GM23338 (cell line): ENCODE measurements around the gene TMEM239.

Experiments used
- EZH2 ChIP-seq: fragments of 200-600 bp; sonication (generic); IDR thresholded peaks from one replicate; pipeline ENCODE4 v1.8.0; 2017; ENCODE audit warnings: antibody characterized with exemption, mild to moderate bottlenecking, low read depth; ENCODE audit not compliant: unreplicated experiment
- JUNB ChIP-seq: IDR thresholded peaks from one replicate; pipeline ENCODE4 v1.6.1; 2016; ENCODE audit warnings: antibody characterized with exemption; ENCODE audit not compliant: unreplicated experiment
- TF ChIP-seq, protein P1 (sequence below), 2 experiments: fragments of 200-600 bp in 1 of 2; sonication (generic) in 1 of 2; conservative IDR thresholded peaks; 2 replicates each; pipeline versions ENCODE4 v1.5.1 to v1.6.1; 2016 to 2017; ENCODE audit warnings: antibody characterized with exemption in 2 of 2, low read depth in 2 of 2, mild to moderate bottlenecking in 2 of 2, moderate library complexity in 1 of 2

DNA sequence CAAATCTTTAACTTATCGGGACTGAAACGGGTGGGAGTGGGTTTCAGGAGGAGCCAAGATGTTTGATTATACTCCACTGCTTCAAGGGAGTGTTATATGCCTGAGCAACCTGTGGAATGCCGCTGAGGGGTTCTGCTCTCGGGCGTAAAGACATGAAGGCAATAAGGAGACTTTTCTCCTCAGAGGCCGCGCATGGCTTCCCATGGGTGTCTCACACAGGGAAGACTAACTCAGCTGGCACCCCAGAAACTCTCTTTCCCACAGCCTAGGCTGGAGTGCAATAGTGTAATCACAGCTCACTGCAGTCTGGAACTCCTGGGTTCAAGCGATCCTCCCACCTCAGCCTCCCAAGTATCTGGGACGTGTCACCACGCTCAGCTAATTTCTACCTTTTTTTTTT lies 6.5 kb upstream of the TMEM239 start:
- TF ChIP-seq JUNB (no peak), EZH2 (no peak)
- TF ChIP-seq, protein P1, sequence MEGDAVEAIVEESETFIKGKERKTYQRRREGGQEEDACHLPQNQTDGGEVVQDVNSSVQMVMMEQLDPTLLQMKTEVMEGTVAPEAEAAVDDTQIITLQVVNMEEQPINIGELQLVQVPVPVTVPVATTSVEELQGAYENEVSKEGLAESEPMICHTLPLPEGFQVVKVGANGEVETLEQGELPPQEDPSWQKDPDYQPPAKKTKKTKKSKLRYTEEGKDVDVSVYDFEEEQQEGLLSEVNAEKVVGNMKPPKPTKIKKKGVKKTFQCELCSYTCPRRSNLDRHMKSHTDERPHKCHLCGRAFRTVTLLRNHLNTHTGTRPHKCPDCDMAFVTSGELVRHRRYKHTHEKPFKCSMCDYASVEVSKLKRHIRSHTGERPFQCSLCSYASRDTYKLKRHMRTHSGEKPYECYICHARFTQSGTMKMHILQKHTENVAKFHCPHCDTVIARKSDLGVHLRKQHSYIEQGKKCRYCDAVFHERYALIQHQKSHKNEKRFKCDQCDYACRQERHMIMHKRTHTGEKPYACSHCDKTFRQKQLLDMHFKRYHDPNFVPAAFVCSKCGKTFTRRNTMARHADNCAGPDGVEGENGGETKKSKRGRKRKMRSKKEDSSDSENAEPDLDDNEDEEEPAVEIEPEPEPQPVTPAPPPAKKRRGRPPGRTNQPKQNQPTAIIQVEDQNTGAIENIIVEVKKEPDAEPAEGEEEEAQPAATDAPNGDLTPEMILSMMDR (conservative IDR thresholded peaks at IDR 0.05; ENCODE audit: low read depth in 2 of 2): no peak
